HUES48 (cell line): ENCODE data around the gene BPNT1.
"Not testable (repeated sequence)": the region's sequence is repeated elsewhere in the genome, so short reads cannot be mapped to it uniquely, and the experiment has no call there.

Experiments
- H3K27ac ChIP-seq: one replicate; pipeline ENCODE4 v1.7.0; 2013; ENCODE audit warnings: low read depth, low read length, inconsistent platforms
- H3K27me3 ChIP-seq: 2 replicates; pipeline ENCODE4 v1.6.1; 2013; ENCODE audit warnings: mild to moderate bottlenecking, low read length; ENCODE audit not compliant: control insufficient read depth, insufficient read depth
- H3K36me3 ChIP-seq: 2 replicates; pipeline ENCODE4 v1.6.1; 2013; ENCODE audit warnings: low read length; ENCODE audit not compliant: control insufficient read depth, insufficient read depth
- H3K4me1 ChIP-seq: 2 replicates; pipeline ENCODE4 v1.6.1; 2013; ENCODE audit warnings: mild to moderate bottlenecking, low read length; ENCODE audit not compliant: control insufficient read depth, insufficient read depth
- H3K4me3 ChIP-seq: 2 replicates; pipeline ENCODE4 v1.5.1; 2013; ENCODE audit warnings: mild to moderate bottlenecking, low read depth, low read length
- H3K9ac ChIP-seq: 2 replicates; pipeline ENCODE4 v1.6.1; 2013; ENCODE audit warnings: mild to moderate bottlenecking, low read depth, low read length, moderate library complexity
- H3K9me3 ChIP-seq: 2 replicates; pipeline ENCODE4 v1.6.1; 2013; ENCODE audit warnings: low read length; ENCODE audit not compliant: control insufficient read depth, insufficient read depth

The BPNT1 gene

DNA sequence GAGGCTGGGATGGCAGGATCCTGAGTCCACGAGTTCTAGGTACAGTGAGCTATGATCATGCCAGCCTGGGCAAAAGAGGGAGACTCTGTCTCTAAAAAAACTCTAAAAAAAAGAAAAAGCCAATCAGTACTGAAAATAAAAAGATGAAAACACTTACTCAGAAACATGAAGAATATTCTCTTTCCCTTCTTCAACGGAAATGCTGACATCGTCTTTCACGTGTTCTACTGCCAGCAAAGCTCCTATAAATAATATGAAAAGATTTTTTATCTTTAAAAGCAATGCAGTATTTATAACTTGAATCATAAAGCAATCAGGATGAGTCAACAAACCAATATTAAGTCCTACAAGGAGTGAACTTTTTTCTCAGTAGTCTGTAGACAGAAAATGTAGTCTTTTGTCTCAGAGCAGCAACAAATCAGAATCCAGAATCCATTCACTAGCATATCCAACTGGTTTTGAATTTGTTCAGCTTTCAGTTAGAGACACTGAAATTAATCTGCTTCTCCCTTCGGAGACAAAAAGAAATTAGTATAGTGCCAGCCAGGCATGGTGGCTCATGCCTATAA, 49.5 kb downstream of the BPNT1 start:
- Histone ChIP-seq H3K27me3 (no peaks in the 10 kb centered on the region), H3K9me3 (no peaks in the 10 kb centered on the region), H3K9ac (no peak overlapping the region), H3K27ac (no peak overlapping the region), H3K4me3 (no peak overlapping the region), H3K36me3 (peaks cover 35% of the 10 kb centered on the region), H3K4me1 (no peaks in the 10 kb centered on the region)

DNA sequence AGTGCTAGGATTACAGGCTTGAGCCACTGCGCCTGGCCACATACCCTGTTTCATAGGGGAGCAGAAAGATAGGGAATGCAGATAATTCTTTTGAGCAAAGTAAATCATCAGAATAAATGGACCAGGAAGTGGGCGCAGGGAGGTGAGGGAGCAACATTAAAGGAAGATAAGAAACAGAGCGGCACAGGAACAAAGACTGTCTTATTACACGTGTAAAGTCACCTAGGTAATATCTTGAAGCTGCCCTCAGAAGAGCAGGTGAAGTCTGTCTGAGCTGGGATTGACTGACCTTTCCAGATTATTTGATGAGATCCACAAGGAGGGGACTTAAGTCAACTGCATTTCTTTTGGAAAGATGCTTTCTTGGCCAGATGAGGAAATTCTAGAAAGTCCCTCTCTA, 50.9 kb downstream of the BPNT1 start:
- H3K9me3 ChIP-seq, result no peaks in the 10 kb centered on the region
- H3K27me3 ChIP-seq, result no peaks in the 10 kb centered on the region
- H3K9ac ChIP-seq, result no peak overlapping the region
- no peaks in the 10 kb centered on the region for H3K4me1 ChIP-seq
- no peak overlapping the region for H3K27ac ChIP-seq
- H3K36me3 ChIP-seq, result peaks cover 45% of the 10 kb centered on the region
- no peak overlapping the region for H3K4me3 ChIP-seq

DNA sequence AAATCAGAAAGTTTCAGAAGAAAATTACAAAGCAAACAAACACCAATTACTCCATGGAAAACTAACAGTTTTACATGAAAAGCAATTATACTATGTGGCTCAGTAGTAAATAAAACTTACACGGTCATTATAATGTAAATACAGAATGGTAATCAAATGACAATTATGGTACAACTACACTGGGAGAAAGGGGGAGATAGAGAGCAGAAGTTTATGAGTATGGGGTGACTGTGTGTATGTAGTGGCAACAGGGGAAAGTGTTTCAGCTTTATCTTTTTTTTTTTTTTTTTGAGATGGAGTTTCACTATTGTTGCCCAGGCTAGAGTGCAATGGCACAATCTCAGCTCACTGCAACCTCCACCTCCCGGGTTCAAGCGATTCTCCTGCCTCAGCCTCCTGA, 51.8 kb downstream of the BPNT1 start:
- H3K4me3 ChIP-seq, H3K27me3 ChIP-seq, H3K27ac ChIP-seq, H3K9me3 ChIP-seq, H3K9ac ChIP-seq, H3K4me1 ChIP-seq: not testable (repeated sequence)
- H3K36me3 ChIP-seq, result peaks cover 51% of the 10 kb centered on the region

DNA sequence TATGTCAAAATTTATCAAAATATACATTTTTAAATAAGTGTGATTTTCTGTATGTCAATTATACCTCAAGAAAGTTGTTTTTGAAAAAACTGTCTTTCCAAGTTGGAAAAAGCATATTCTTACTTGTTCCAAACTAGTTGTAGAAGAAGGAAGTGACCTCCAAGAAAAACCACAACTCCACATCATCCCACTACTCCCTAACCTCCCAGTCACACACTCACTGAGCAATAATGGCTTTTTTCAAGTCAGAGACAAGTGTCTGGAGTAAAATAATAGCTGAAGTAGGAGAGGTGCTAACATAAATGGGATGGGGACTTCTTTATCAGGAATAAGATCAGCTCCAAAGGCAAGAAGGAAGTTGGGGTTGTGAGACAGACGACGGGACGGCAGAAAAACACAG, 56.7 kb downstream of the BPNT1 start:
- Histone ChIP-seq H3K27me3 (no peaks in the 10 kb centered on the region), H3K9ac (no peak overlapping the region), H3K36me3 (peaks cover 73% of the 10 kb centered on the region), H3K9me3 (no peaks in the 10 kb centered on the region), H3K4me1 (no peaks in the 10 kb centered on the region), H3K27ac (no peak overlapping the region), H3K4me3 (no peak overlapping the region)

DNA sequence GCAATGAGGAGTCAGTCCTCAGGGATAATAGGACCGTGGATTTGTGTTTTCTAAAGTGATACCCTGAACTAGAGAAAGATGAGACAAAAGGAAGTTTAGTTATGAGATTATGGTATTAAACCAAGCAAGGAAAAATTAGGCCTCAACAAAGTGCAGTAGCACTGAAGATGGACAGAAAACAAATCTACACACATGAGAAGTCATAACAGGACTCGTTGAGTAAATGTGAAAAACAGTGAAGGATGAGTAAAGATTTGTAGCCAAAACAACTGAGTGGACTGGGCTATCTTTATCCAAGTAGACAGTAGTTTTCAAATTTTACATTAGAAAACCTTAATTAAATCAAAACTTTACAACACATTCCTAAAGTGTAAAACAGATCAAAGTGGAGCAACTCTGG, 58.3 kb downstream of the BPNT1 start:
- H3K9me3 ChIP-seq, result no peaks in the 10 kb centered on the region
- H3K27me3 ChIP-seq, result no peaks in the 10 kb centered on the region
- H3K9ac ChIP-seq, result no peak overlapping the region
- H3K36me3 ChIP-seq, result peaks cover 74% of the 10 kb centered on the region
- H3K4me3 ChIP-seq, result no peak overlapping the region
- H3K27ac ChIP-seq, result no peak overlapping the region
- H3K4me1 ChIP-seq, result no peaks in the 10 kb centered on the region

DNA sequence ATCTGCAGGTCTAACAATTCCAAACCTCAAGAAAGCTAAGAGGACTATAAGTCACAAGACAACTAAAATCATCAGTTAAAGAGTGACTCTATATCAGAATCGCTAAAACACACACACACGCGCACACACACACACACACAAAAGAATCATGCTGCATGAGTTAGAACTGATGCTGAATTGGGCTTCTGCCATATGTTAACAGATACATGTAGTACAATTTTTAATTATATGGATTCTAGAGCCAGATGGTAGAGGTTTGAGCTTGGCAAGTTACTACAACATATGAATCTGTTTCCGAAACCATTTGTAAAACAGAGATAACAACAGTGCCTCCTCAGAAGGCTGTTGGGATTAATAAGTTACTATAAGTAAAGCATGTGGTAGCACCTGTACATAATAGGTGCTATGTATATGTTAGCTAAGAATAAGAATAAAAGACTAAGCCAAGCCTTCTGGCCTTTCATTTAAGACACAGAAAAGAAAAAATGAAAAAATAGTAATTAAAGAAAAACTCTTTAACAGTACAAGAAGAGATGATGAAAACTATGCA, 61.2 kb downstream of the BPNT1 start:
- no peak overlapping the region for H3K9ac ChIP-seq
- H3K4me3 ChIP-seq, result no peak overlapping the region
- no peaks in the 10 kb centered on the region for H3K4me1 ChIP-seq
- H3K27ac ChIP-seq, result no peak overlapping the region
- no peaks in the 10 kb centered on the region for H3K9me3 ChIP-seq
- no peaks in the 10 kb centered on the region for H3K27me3 ChIP-seq
- H3K36me3 ChIP-seq, result peaks cover 80% of the 10 kb centered on the region

DNA sequence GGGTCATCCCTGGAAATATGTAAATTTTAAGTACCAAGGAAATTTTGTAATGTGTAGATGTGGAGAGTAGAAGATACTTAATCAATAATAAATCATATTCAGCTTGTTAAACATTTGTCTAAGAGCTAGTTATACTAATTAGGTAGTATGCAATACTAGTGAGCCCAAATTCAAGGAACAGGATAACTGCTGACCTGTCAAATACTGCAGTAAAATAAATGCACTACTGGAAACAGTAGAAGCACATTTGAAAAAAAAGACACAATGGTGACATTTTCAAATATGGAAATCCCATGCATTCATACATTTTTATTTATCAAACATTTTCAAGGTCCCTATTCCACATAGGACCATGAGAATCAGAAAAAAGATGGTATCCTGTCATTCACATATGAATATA, 70.5 kb downstream of the BPNT1 start:
- H3K9me3 ChIP-seq, result no peaks in the 10 kb centered on the region
- no peak overlapping the region for H3K9ac ChIP-seq
- no peak overlapping the region for H3K27ac ChIP-seq
- H3K4me1 ChIP-seq, result no peaks in the 10 kb centered on the region
- H3K36me3 ChIP-seq, result peaks cover 90% of the 10 kb centered on the region
- no peaks in the 10 kb centered on the region for H3K27me3 ChIP-seq
- H3K4me3 ChIP-seq, result no peak overlapping the region

DNA sequence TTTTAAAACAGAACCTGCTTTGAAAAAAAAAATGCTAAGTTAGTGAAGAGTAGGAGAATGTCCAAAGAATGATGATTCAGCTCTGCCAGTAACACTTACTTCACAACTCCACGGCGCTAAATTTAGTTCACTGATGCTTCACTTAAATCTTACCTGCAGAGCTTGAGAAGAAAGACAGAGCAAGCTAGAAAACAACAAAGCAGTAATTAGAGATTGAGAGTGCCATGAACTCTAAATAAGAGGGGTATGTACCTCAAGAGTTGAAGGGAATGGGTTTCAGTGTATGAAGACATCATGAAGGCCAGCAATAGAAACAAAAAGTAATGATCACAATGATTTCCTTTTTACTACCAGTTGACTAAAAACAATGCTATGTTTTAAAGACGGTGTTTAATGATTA, 76.1 kb downstream of the BPNT1 start:
- Histone ChIP-seq H3K9ac (no peak overlapping the region), H3K4me1 (no peaks in the 10 kb centered on the region), H3K27ac (no peak overlapping the region), H3K9me3 (no peaks in the 10 kb centered on the region), H3K4me3 (no peak overlapping the region), H3K36me3 (peaks cover 86% of the 10 kb centered on the region), H3K27me3 (no peaks in the 10 kb centered on the region)

DNA sequence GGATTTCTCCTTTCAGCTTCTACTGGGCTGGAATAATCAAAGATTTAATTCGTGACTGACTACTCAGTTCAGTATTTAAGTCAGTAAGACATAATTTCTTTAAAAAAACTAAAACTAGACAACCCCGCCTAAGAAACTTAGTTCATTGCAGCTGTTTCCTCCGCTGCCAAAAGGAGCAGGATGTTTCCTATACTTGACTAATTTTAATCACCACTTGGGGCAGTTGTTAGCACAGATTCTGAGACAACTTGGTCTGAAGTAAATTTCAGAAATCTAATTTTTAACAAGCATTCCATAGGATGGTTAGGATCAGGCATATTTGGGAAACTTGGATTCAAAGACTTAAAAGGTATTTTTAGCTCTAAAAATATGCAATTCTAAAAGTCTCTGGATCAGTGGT, 77.3 kb downstream of the BPNT1 start:
- no peak overlapping the region for H3K4me3 ChIP-seq
- no peak overlapping the region for H3K9ac ChIP-seq
- H3K9me3 ChIP-seq, result no peaks in the 10 kb centered on the region
- H3K27me3 ChIP-seq, result no peaks in the 10 kb centered on the region
- H3K27ac ChIP-seq, result no peak overlapping the region
- H3K4me1 ChIP-seq, result no peaks in the 10 kb centered on the region
- H3K36me3 ChIP-seq, result peaks cover 82% of the 10 kb centered on the region

DNA sequence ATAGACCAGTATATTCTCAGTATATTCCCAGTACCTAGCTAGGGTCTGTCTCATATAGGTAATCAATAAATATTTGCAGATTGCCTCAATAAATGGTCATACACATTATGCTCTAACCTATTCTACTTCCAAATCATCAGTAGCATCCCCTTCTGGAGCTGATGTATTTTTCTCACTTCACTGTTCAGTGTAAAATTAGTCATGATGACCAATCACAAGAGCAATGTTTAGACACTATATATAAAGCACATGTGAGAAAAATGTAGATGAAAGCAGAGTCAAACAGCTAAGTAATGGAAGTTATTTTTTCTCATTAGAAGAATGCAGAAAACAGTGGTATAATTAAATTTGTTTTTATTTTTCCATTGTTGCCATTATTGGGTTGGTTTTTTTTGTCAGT, 78.0 kb downstream of the BPNT1 start:
- H3K4me3 ChIP-seq, result no peak overlapping the region
- no peaks in the 10 kb centered on the region for H3K27me3 ChIP-seq
- H3K27ac ChIP-seq, result no peak overlapping the region
- H3K9me3 ChIP-seq, result no peaks in the 10 kb centered on the region
- no peak overlapping the region for H3K9ac ChIP-seq
- peaks cover 84% of the 10 kb centered on the region for H3K36me3 ChIP-seq
- no peaks in the 10 kb centered on the region for H3K4me1 ChIP-seq
